ENCODE data around the gene SYNM.

Gene SYNM

DNA sequence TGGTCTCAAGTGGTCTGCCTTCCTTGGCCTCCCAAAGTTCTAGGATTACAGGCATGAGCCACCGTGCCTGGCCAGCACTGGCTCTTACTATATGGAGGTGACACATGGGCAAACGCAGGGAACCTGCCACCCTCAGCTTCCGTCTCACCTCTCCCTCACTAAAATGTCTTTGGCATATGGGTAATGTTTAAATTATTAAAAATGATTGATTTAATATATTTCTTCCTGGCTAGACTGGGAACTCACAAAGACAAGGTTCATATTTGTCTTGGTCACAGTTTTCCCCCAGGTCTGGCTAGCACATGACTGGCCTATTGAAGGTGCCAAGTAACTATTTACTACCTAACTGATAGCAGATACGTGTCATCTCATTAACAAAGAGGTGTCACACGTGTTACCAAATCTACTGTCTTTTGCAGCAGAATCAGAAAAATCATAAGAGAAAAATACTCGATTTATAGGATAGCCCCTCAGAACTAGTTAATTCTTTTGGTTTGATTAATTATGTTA, 48.2 kb downstream of the SYNM start:
- TF ChIP-seq, protein P1, sequence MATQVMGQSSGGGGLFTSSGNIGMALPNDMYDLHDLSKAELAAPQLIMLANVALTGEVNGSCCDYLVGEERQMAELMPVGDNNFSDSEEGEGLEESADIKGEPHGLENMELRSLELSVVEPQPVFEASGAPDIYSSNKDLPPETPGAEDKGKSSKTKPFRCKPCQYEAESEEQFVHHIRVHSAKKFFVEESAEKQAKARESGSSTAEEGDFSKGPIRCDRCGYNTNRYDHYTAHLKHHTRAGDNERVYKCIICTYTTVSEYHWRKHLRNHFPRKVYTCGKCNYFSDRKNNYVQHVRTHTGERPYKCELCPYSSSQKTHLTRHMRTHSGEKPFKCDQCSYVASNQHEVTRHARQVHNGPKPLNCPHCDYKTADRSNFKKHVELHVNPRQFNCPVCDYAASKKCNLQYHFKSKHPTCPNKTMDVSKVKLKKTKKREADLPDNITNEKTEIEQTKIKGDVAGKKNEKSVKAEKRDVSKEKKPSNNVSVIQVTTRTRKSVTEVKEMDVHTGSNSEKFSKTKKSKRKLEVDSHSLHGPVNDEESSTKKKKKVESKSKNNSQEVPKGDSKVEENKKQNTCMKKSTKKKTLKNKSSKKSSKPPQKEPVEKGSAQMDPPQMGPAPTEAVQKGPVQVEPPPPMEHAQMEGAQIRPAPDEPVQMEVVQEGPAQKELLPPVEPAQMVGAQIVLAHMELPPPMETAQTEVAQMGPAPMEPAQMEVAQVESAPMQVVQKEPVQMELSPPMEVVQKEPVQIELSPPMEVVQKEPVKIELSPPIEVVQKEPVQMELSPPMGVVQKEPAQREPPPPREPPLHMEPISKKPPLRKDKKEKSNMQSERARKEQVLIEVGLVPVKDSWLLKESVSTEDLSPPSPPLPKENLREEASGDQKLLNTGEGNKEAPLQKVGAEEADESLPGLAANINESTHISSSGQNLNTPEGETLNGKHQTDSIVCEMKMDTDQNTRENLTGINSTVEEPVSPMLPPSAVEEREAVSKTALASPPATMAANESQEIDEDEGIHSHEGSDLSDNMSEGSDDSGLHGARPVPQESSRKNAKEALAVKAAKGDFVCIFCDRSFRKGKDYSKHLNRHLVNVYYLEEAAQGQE (IDR thresholded peaks at IDR 0.05; ENCODE audit: insufficient read depth in 1 of 2, low read depth in 2 of 2, low read length in 2 of 2): no peak
- TF ChIP-seq TAF1 (IDR thresholded peaks at IDR 0.05; ENCODE audit: borderline replicate concordance, insufficient read depth, low read length): no peak
- TF ChIP-seq POLR2AphosphoS5 (IDR thresholded peaks at IDR 0.05; ENCODE audit: low read depth, low read length): no peak
- no peak for TF ChIP-seq SIN3A (IDR thresholded peaks at IDR 0.05; ENCODE audit: borderline replicate concordance, insufficient read depth, low read length)
- no peak for TF ChIP-seq FOXP2 (optimal IDR thresholded peaks at IDR 0.05; ENCODE audit: borderline replicate concordance, extremely low read depth, extremely low read length, insufficient read depth)

DNA sequence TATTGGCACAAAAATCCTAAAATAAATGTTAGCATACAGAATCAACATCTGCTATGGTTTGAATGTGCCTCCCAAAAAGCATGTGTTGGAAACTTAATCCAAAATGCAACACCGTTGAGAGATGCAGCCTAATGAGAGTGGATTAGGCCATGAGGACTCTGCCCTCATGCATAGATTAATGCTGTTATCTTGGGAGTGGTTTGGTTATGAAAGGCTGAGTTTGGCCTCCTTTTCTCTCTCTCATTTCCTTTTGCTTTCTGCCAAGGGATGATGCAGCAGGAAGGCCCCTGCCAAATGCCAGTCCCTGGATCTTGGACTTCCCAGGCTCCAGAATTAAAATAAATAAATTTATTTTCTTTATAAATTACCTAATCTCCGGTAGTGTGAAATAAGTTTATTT, 49.4 kb downstream of the SYNM start:
- TF ChIP-seq, protein P1 (IDR thresholded peaks at IDR 0.05; ENCODE audit: insufficient read depth in 1 of 2, low read depth in 2 of 2, low read length in 2 of 2): no peak
- TF ChIP-seq POLR2AphosphoS5 (IDR thresholded peaks at IDR 0.05; ENCODE audit: low read depth, low read length): no peak
- TF ChIP-seq FOXP2 (optimal IDR thresholded peaks at IDR 0.05; ENCODE audit: borderline replicate concordance, extremely low read depth, extremely low read length, insufficient read depth): no peak
- no peak for TF ChIP-seq SIN3A (IDR thresholded peaks at IDR 0.05; ENCODE audit: borderline replicate concordance, insufficient read depth, low read length)
- no peak for TF ChIP-seq TAF1 (IDR thresholded peaks at IDR 0.05; ENCODE audit: borderline replicate concordance, insufficient read depth, low read length)

DNA sequence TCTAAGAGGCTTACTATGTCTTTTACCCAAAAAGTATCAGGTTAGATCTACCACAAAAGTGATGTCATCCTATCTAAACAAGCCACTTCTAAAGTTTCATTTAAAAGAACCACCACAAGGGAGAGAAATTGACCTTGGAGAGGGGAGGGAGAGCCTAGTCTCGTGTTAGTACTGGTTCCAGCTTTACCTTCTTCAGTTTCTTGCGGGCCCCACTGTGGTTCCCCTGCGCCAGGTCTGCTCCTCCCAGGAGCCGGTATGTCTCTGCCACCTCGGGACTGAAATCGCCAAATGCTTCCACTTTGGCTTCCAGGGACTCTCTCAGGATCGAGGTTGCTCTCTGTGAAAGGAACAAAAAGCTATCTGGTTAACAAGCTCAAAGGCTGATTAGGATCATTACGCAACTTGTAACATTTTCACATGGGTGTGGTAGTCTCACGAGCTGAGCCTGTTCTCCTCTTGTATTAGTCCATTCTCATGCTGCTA, 51.1 kb downstream of the SYNM start:
- TF ChIP-seq POLR2AphosphoS5 (IDR thresholded peaks at IDR 0.05; ENCODE audit: low read depth, low read length) (no peak), SIN3A (IDR thresholded peaks at IDR 0.05; ENCODE audit: borderline replicate concordance, insufficient read depth, low read length) (no peak), TAF1 (IDR thresholded peaks at IDR 0.05; ENCODE audit: borderline replicate concordance, insufficient read depth, low read length) (no peak), FOXP2 (optimal IDR thresholded peaks at IDR 0.05; ENCODE audit: borderline replicate concordance, extremely low read depth, extremely low read length, insufficient read depth) (no peak)
- TF ChIP-seq, protein P1 (IDR thresholded peaks at IDR 0.05; ENCODE audit: insufficient read depth in 1 of 2, low read depth in 2 of 2, low read length in 2 of 2): no peak

DNA sequence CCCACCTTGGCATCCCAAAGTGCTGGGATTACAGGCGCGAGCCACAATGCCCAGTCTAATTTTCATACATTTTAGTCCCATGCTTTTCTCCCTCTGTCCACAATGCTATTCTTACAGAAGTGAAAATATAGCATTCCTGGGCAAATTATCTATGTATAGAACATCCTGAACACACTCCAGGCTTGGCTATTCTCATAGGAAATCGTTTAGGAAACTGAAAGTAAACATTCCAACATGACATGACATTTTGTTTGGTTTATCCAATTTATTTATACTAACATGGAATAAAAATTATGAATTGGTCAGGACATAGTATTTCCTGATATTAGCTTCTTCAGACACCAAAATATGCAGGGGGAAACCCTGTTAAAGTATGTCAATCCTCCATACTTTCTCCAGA, 52.6 kb downstream of the SYNM start:
- TF ChIP-seq POLR2AphosphoS5 (IDR thresholded peaks at IDR 0.05; ENCODE audit: low read depth, low read length): no peak
- no peak for TF ChIP-seq FOXP2 (optimal IDR thresholded peaks at IDR 0.05; ENCODE audit: borderline replicate concordance, extremely low read depth, extremely low read length, insufficient read depth)
- TF ChIP-seq TAF1 (IDR thresholded peaks at IDR 0.05; ENCODE audit: borderline replicate concordance, insufficient read depth, low read length): no peak
- TF ChIP-seq SIN3A (IDR thresholded peaks at IDR 0.05; ENCODE audit: borderline replicate concordance, insufficient read depth, low read length): no peak
- TF ChIP-seq, protein P1 (IDR thresholded peaks at IDR 0.05; ENCODE audit: insufficient read depth in 1 of 2, low read depth in 2 of 2, low read length in 2 of 2): no peak

Data from PFSK-1 (cell line).